Measurements from ENCODE around the gene TMEM40.

The TMEM40 gene

GRCh38 chr3:12716605-12717151 lies 42.4 kb downstream of the TMEM40 start:
- H3K23ac ChIP-seq (ENCODE audit: low read depth, low read length, poor library complexity) = no peak overlapping the region
- no peak overlapping the region for H3K4me2 ChIP-seq (ENCODE audit: insufficient read depth, low read length, poor library complexity, severe bottlenecking)
- H3K18ac ChIP-seq (ENCODE audit: low read length) = no peak overlapping the region
- no peak overlapping the region for H4K8ac ChIP-seq (ENCODE audit: low read depth, low read length)
- H2BK5ac ChIP-seq (ENCODE audit: low read length) = no peak overlapping the region
- H3K4me3 ChIP-seq (ENCODE audit: low read length in 2 of 2) = no peak overlapping the region
- DNase-seq (ENCODE audit: low spot score) = no peak
- H2BK120ac ChIP-seq (ENCODE audit: low read depth, low read length) = no peak overlapping the region
- H3K36me3 ChIP-seq (replicated peaks in 1 of 2; ENCODE audit: control insufficient read depth in 2 of 2, insufficient read depth in 2 of 2, low read length in 2 of 2) = no peaks in the 10 kb centered on the region
- no peak overlapping the region for H3K9ac ChIP-seq (ENCODE audit: low read depth, low read length, poor library complexity)
- no peak overlapping the region for H3K14ac ChIP-seq (ENCODE audit: low read length)
- no peak overlapping the region for H2BK12ac ChIP-seq (ENCODE audit: low read length)
- H2AFZ ChIP-seq (ENCODE audit: low read length) = peak overlapping the region; percentile 40
- no peak overlapping the region for H2AK5ac ChIP-seq (ENCODE audit: low read depth, low read length)
- H2BK15ac ChIP-seq (ENCODE audit: low read length) = no peak overlapping the region
- H3K4me1 ChIP-seq (ENCODE audit: control insufficient read depth in 2 of 2, insufficient read depth in 1 of 2, low read depth in 1 of 2, low read length in 2 of 2) = no peaks in the 10 kb centered on the region
- no peak overlapping the region for H3K4ac ChIP-seq (ENCODE audit: low read length)
- no peaks in the 10 kb centered on the region for H3K27me3 ChIP-seq (ENCODE audit: control insufficient read depth in 3 of 3, insufficient read depth in 3 of 3, low read depth in 1 of 3, low read length in 3 of 3)
- no peaks in the 10 kb centered on the region for H3K79me1 ChIP-seq (ENCODE audit: low read depth, low read length)
- no peaks in the 10 kb centered on the region for H3K9me3 ChIP-seq (replicated peaks in 1 of 2; ENCODE audit: control insufficient read depth in 2 of 2, insufficient read depth in 1 of 2, low read depth in 1 of 2, low read length in 2 of 2)
- no peak overlapping the region for H4K91ac ChIP-seq (ENCODE audit: low read depth, low read length, poor library complexity)
- WGBS, 2 donors (ENCODE audit: extremely low coverage in 2 of 2, insufficient read length in 2 of 2, insufficient replicate concordance in 1 of 2) = no CpG with 5 or more reads among the region's 3 CpGs
- H3K27ac ChIP-seq (replicated peaks; ENCODE audit: low read length) = no peak overlapping the region

GRCh38 chr3:12714278-12714677 lies 44.8 kb downstream of the TMEM40 start:
- no peaks in the 10 kb centered on the region for H3K79me1 ChIP-seq (ENCODE audit: low read depth, low read length)
- no peak overlapping the region for H2BK12ac ChIP-seq (ENCODE audit: low read length)
- no peaks in the 10 kb centered on the region for H3K4me1 ChIP-seq (ENCODE audit: control insufficient read depth in 2 of 2, insufficient read depth in 1 of 2, low read depth in 1 of 2, low read length in 2 of 2)
- H3K27ac ChIP-seq (replicated peaks; ENCODE audit: low read length) = no peak overlapping the region
- H3K36me3 ChIP-seq (replicated peaks in 1 of 2; ENCODE audit: control insufficient read depth in 2 of 2, insufficient read depth in 2 of 2, low read length in 2 of 2) = no peaks in the 10 kb centered on the region
- no peak overlapping the region for H4K91ac ChIP-seq (ENCODE audit: low read depth, low read length, poor library complexity)
- H3K18ac ChIP-seq (ENCODE audit: low read length) = no peak overlapping the region
- no peak overlapping the region for H2AFZ ChIP-seq (ENCODE audit: low read length)
- no peak overlapping the region for H4K8ac ChIP-seq (ENCODE audit: low read depth, low read length)
- H2BK15ac ChIP-seq (ENCODE audit: low read length) = no peak overlapping the region
- H2BK120ac ChIP-seq (ENCODE audit: low read depth, low read length) = no peak overlapping the region
- no CpG with 5 or more reads among the region's 4 CpGs for WGBS, 2 donors (ENCODE audit: extremely low coverage in 2 of 2, insufficient read length in 2 of 2, insufficient replicate concordance in 1 of 2)
- H3K4me2 ChIP-seq (ENCODE audit: insufficient read depth, low read length, poor library complexity, severe bottlenecking) = no peak overlapping the region
- no peaks in the 10 kb centered on the region for H3K9me3 ChIP-seq (replicated peaks in 1 of 2; ENCODE audit: control insufficient read depth in 2 of 2, insufficient read depth in 1 of 2, low read depth in 1 of 2, low read length in 2 of 2)
- no peak overlapping the region for H2AK5ac ChIP-seq (ENCODE audit: low read depth, low read length)
- H2BK5ac ChIP-seq (ENCODE audit: low read length) = no peak overlapping the region
- no peak for DNase-seq (ENCODE audit: low spot score)
- no peak overlapping the region for H3K4ac ChIP-seq (ENCODE audit: low read length)
- H3K14ac ChIP-seq (ENCODE audit: low read length) = no peak overlapping the region
- peaks cover 0 to 5% (median 0%) of the 10 kb centered on the region in 3 experiments for H3K27me3 ChIP-seq (ENCODE audit: control insufficient read depth in 3 of 3, insufficient read depth in 3 of 3, low read depth in 1 of 3, low read length in 3 of 3)
- no peak overlapping the region for H3K23ac ChIP-seq (ENCODE audit: low read depth, low read length, poor library complexity)
- H3K9ac ChIP-seq (ENCODE audit: low read depth, low read length, poor library complexity) = no peak overlapping the region
- no peak overlapping the region for H3K4me3 ChIP-seq (ENCODE audit: low read length in 2 of 2)

DNA sequence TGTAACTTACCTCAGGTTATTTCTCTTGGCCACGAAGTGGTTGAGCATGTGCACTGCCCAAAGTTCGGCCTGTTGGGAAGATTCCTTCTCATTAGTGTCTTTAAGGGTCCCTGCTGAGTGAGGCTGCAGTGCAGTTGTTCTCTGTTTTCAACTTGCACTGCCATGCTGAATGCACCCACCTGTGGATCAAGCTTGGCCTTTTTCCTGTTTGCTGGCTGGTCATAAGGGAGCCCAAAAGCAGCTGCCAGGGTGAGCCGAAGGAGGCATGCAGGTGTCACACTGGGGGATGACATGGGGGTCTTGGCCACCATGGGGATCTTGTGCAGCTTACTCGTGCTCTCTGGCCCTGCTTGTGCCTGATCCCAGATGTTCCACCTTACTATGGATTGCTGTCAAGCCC lies 49.0 kb downstream of the TMEM40 start:
- Histone ChIP-seq H3K9ac (ENCODE audit: low read depth, low read length, poor library complexity) (no peak overlapping the region), H2BK12ac (ENCODE audit: low read length) (no peak overlapping the region), H3K4me2 (ENCODE audit: insufficient read depth, low read length, poor library complexity, severe bottlenecking) (no peak overlapping the region), H2BK120ac (ENCODE audit: low read depth, low read length) (no peak overlapping the region), H3K27me3 (ENCODE audit: control insufficient read depth in 3 of 3, insufficient read depth in 3 of 3, low read depth in 1 of 3, low read length in 3 of 3) (peaks cover 0 to 5% (median 0%) of the 10 kb centered on the region in 3 experiments), H3K79me1 (ENCODE audit: low read depth, low read length) (no peaks in the 10 kb centered on the region), H3K4me3 (ENCODE audit: low read length in 2 of 2) (no peak overlapping the region), H2BK5ac (ENCODE audit: low read length) (no peak overlapping the region), H3K14ac (ENCODE audit: low read length) (no peak overlapping the region), H2BK15ac (ENCODE audit: low read length) (no peak overlapping the region), H4K91ac (ENCODE audit: low read depth, low read length, poor library complexity) (no peak overlapping the region), H3K18ac (ENCODE audit: low read length) (no peak overlapping the region), H4K8ac (ENCODE audit: low read depth, low read length) (no peak overlapping the region), H2AK5ac (ENCODE audit: low read depth, low read length) (no peak overlapping the region), H2AFZ (ENCODE audit: low read length) (no peak overlapping the region), H3K4ac (ENCODE audit: low read length) (no peak overlapping the region), H3K23ac (ENCODE audit: low read depth, low read length, poor library complexity) (no peak overlapping the region), H3K4me1 (ENCODE audit: control insufficient read depth in 2 of 2, insufficient read depth in 1 of 2, low read depth in 1 of 2, low read length in 2 of 2) (no peaks in the 10 kb centered on the region), H3K9me3 (replicated peaks in 1 of 2; ENCODE audit: control insufficient read depth in 2 of 2, insufficient read depth in 1 of 2, low read depth in 1 of 2, low read length in 2 of 2) (no peaks in the 10 kb centered on the region), H3K36me3 (replicated peaks in 1 of 2; ENCODE audit: control insufficient read depth in 2 of 2, insufficient read depth in 2 of 2, low read length in 2 of 2) (no peaks in the 10 kb centered on the region), H3K27ac (replicated peaks; ENCODE audit: low read length) (no peak overlapping the region)
- no peak for DNase-seq (ENCODE audit: low spot score)
- WGBS, 2 donors (ENCODE audit: extremely low coverage in 2 of 2, insufficient read length in 2 of 2, insufficient replicate concordance in 1 of 2) = no CpG with 5 or more reads among the region's 4 CpGs

DNA sequence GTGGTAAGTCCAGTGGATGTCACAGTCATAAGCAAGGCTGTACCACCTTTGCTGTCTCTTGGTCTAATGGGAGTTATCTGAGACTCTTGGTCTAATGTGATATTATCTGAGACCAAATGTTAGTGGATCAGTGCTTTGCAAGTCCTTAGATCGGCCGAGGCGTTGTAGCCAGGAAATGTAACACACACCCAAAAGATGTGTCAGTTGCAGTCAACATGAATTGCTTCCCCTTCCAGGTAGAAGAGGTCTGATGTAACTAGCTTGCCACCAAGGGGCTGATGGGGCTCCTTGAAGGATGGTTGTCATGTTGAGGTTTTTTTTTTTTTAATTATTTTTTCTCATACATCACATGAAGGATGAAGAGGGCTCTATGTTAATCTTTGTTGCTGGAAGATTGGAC lies 49.7 kb downstream of the TMEM40 start:
- H2BK120ac ChIP-seq (ENCODE audit: low read depth, low read length) = no peak overlapping the region
- H3K4me2 ChIP-seq (ENCODE audit: insufficient read depth, low read length, poor library complexity, severe bottlenecking) = no peak overlapping the region
- no peak overlapping the region for H2AK5ac ChIP-seq (ENCODE audit: low read depth, low read length)
- no peaks in the 10 kb centered on the region for H3K9me3 ChIP-seq (replicated peaks in 1 of 2; ENCODE audit: control insufficient read depth in 2 of 2, insufficient read depth in 1 of 2, low read depth in 1 of 2, low read length in 2 of 2)
- H3K9ac ChIP-seq (ENCODE audit: low read depth, low read length, poor library complexity) = no peak overlapping the region
- peaks cover 0 to 5% (median 0%) of the 10 kb centered on the region in 3 experiments for H3K27me3 ChIP-seq (ENCODE audit: control insufficient read depth in 3 of 3, insufficient read depth in 3 of 3, low read depth in 1 of 3, low read length in 3 of 3)
- H2BK12ac ChIP-seq (ENCODE audit: low read length) = no peak overlapping the region
- H3K4me3 ChIP-seq (ENCODE audit: low read length in 2 of 2) = no peak overlapping the region
- no peak for DNase-seq (ENCODE audit: low spot score)
- no peak overlapping the region for H3K4ac ChIP-seq (ENCODE audit: low read length)
- WGBS, 2 donors (ENCODE audit: extremely low coverage in 2 of 2, insufficient read length in 2 of 2, insufficient replicate concordance in 1 of 2) = no CpG with 5 or more reads among the region's 3 CpGs
- H3K14ac ChIP-seq (ENCODE audit: low read length) = no peak overlapping the region
- no peak overlapping the region for H2BK5ac ChIP-seq (ENCODE audit: low read length)
- H2AFZ ChIP-seq (ENCODE audit: low read length) = no peak overlapping the region
- H3K18ac ChIP-seq (ENCODE audit: low read length) = no peak overlapping the region
- H4K8ac ChIP-seq (ENCODE audit: low read depth, low read length) = no peak overlapping the region
- no peaks in the 10 kb centered on the region for H3K36me3 ChIP-seq (replicated peaks in 1 of 2; ENCODE audit: control insufficient read depth in 2 of 2, insufficient read depth in 2 of 2, low read length in 2 of 2)
- no peak overlapping the region for H3K27ac ChIP-seq (replicated peaks; ENCODE audit: low read length)
- no peaks in the 10 kb centered on the region for H3K79me1 ChIP-seq (ENCODE audit: low read depth, low read length)
- H3K23ac ChIP-seq (ENCODE audit: low read depth, low read length, poor library complexity) = no peak overlapping the region
- no peak overlapping the region for H4K91ac ChIP-seq (ENCODE audit: low read depth, low read length, poor library complexity)
- no peak overlapping the region for H2BK15ac ChIP-seq (ENCODE audit: low read length)
- no peaks in the 10 kb centered on the region for H3K4me1 ChIP-seq (ENCODE audit: control insufficient read depth in 2 of 2, insufficient read depth in 1 of 2, low read depth in 1 of 2, low read length in 2 of 2)
